ENCODE results near the gene RSRC1.

The RSRC1 gene

DNA sequence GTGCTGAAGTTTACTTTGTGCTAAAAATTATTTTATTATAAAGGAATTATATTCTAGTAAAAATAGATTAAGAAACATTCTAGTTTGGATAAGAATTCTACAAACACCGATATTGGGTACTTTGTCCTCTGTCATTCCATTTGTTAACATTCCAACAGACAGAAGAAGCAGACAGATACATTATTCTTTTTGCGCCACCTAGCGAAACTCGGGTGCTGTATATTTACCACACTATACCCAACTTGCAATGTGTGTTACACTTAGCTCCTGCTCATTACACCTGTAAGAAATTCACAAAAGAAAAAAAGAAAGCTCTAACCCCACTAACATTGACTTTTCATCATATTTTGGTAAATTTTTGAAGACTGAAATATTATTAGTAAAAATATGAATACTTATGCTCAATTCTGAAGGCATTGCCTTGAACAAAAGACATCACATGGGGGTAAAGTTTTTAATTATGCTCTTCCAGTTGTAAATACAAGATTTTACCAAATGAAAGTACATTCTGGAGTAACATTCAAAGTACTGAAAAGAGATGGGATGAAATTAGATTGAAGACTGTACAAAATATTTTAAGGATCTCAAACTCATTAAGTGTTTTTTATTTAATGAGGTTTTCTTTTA, 324.6 kb downstream of the RSRC1 start:
- H3K4me3 ChIP-seq (ENCODE audit: low read length) = no peak overlapping the region
- peak; percentile 22 for DNase-seq (ENCODE audit: low read depth)

DNA sequence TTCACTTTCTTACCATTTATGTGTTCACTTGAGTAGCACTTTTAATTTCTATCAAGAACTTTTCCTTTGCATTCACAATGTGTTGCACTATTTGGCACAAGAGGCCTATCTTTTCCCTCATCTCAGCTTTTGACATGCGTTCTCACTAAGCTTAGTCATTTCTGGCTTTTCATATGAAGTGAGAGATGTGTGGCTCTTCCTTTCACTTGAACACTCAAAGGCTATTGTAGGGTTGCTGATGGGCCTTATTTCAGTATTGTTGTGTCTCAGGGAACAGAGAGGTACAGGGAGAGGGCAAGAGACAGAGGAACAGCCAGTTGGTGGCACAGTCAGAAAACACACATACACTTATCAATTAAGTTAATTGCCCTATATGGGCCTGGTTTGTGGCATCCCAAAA, 333.7 kb downstream of the RSRC1 start:
- no peak overlapping the region for H3K4me3 ChIP-seq (ENCODE audit: low read length)
- DNase-seq (ENCODE audit: low read depth) = no peak
- TF ChIP-seq, protein P1, sequence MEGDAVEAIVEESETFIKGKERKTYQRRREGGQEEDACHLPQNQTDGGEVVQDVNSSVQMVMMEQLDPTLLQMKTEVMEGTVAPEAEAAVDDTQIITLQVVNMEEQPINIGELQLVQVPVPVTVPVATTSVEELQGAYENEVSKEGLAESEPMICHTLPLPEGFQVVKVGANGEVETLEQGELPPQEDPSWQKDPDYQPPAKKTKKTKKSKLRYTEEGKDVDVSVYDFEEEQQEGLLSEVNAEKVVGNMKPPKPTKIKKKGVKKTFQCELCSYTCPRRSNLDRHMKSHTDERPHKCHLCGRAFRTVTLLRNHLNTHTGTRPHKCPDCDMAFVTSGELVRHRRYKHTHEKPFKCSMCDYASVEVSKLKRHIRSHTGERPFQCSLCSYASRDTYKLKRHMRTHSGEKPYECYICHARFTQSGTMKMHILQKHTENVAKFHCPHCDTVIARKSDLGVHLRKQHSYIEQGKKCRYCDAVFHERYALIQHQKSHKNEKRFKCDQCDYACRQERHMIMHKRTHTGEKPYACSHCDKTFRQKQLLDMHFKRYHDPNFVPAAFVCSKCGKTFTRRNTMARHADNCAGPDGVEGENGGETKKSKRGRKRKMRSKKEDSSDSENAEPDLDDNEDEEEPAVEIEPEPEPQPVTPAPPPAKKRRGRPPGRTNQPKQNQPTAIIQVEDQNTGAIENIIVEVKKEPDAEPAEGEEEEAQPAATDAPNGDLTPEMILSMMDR (conservative IDR thresholded peaks at IDR 0.05; ENCODE audit: low read depth, low read length) = no peak

More for the DNA sequence above, 324.6 kb downstream of the RSRC1 start:
- TF ChIP-seq, protein P1 (conservative IDR thresholded peaks at IDR 0.05; ENCODE audit: low read depth, low read length) = peak; percentile 75

DNA sequence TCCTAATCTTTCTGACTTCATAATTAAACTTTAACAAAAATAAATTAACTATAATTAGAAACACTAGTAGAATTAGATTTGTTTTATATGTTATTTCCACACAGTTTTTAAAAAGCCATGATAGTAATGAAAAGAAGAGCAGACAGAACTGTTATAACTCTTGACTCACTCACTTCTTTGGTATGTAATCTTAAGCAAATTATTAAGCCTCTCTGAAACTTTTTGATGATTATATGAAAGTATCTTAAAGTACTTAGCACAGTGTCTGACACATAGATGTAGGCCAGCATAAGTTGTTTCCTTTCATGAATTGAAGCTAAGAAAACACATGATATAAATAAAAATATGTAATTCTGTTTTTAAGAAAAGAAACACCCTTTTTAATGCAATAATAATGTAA, 337.5 kb downstream of the RSRC1 start:
- H3K4me3 ChIP-seq (ENCODE audit: low read length) = no peak overlapping the region
- TF ChIP-seq, protein P1 (conservative IDR thresholded peaks at IDR 0.05; ENCODE audit: low read depth, low read length) = no peak
- DNase-seq (ENCODE audit: low read depth) = no peak

DNA sequence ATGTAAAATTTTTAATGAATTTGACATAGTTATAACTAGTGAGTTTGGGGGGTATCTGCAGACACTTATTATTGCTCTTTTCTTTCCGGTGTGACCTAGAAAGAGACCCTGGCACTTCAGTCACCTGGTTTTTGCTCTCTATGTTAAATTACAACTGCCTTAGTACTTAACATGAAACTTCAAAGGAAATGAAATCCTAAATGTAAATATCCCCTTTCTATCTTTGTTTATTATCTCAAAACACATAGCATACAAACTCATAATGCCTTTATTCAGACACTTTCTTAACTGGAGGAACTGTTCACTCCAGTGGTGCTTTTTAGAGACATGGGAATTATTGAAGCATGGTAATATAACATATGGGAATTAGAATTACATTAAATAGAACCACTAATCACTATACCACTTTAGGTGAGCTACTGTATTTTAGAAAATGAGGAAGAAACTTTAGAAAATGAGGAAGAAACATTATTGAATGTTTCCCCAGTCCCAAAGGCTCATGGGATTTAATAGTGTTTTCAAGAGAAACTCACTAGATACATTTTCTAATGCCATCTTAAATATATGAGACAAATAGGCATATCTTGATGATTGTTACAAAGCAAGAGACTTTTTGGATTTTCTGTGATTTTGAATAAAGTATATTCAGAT, 341.6 kb downstream of the RSRC1 start:
- DNase-seq (ENCODE audit: low read depth) = no peak

DNA sequence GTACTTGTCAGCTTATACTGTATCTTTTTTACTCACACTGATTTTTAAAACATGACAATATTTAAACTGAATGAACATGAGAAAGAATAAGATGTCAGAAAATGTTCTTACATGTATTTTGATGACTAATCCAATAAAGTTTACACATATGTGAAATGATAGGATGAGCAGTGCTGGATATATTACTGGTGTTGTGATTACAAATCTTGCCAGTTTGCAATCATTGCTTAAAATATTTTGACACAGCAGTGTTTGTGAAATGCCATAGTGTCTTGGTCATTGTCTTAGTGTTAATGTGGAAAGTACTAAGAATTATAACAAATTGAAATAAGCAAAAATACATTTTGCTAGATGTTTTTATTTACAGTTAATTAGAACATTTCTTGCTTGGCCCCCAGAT, 342.4 kb downstream of the RSRC1 start:
- DNase-seq (ENCODE audit: low read depth) = no peak
- no peak overlapping the region for H3K4me3 ChIP-seq (ENCODE audit: low read length)
- TF ChIP-seq, protein P1 (conservative IDR thresholded peaks at IDR 0.05; ENCODE audit: low read depth, low read length) = no peak

More for the DNA sequence above, 341.6 kb downstream of the RSRC1 start:
- H3K4me3 ChIP-seq (ENCODE audit: low read length) = no peak overlapping the region
- TF ChIP-seq, protein P1 (conservative IDR thresholded peaks at IDR 0.05; ENCODE audit: low read depth, low read length) = no peak

DNA sequence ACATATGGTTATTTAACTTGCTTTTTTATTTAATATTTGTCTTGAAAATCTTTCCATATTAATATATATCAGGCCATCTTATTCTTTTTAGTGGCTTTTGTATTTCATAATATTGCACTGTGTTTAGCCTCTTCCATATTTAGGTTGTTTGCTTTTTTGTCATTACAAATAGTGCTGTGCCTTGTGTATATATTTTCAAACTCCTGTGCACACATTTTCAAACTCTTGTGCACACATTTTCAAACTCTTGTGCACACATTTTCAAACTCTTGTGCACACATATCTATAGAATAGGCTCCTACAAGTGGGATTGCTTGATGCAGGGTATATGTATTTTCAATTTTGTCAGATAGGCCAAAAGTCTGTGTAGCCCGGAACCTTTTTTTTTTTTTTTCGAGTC, 343.1 kb downstream of the RSRC1 start:
- H3K4me3 ChIP-seq (ENCODE audit: low read length) = no peak overlapping the region
- no peak for DNase-seq (ENCODE audit: low read depth)
- TF ChIP-seq, protein P1 (conservative IDR thresholded peaks at IDR 0.05; ENCODE audit: low read depth, low read length) = no peak

DNA sequence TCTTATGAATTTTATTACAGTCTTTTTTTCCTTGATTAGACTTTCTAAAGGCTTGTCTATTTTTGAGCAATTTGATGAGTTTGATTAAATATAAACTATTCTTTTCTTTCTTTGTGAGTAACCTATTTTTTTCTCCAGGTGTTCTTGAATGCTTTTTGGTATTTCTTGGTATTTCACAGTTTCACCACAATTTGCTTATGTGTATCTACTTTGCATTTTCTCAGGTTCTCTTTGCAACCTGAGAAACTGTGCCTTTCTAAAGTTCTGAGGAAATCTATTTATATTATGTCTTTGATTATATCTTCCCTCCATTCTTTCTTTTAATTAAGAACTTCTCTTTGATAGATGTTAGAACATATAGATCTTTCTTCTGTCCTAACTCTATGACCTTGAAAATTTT, 344.0 kb downstream of the RSRC1 start:
- no peak for DNase-seq (ENCODE audit: low read depth)
- no peak overlapping the region for H3K4me3 ChIP-seq (ENCODE audit: low read length)
- TF ChIP-seq, protein P1 (conservative IDR thresholded peaks at IDR 0.05; ENCODE audit: low read depth, low read length) = no peak

Measured in retinal pigment epithelial cell (primary cell).